GM12872 (cell line): ENCODE data around the gene STK10.

ENCODE experiments used
- TF ChIP-seq, protein P1 (sequence below): IDR thresholded peaks from 3 replicates; pipeline ENCODE4 v1.5.1; 2011; ENCODE audit warnings: low read depth, mild to moderate bottlenecking, low read length, moderate library complexity; ENCODE audit not compliant: insufficient read depth

STK10 gene

DNA sequence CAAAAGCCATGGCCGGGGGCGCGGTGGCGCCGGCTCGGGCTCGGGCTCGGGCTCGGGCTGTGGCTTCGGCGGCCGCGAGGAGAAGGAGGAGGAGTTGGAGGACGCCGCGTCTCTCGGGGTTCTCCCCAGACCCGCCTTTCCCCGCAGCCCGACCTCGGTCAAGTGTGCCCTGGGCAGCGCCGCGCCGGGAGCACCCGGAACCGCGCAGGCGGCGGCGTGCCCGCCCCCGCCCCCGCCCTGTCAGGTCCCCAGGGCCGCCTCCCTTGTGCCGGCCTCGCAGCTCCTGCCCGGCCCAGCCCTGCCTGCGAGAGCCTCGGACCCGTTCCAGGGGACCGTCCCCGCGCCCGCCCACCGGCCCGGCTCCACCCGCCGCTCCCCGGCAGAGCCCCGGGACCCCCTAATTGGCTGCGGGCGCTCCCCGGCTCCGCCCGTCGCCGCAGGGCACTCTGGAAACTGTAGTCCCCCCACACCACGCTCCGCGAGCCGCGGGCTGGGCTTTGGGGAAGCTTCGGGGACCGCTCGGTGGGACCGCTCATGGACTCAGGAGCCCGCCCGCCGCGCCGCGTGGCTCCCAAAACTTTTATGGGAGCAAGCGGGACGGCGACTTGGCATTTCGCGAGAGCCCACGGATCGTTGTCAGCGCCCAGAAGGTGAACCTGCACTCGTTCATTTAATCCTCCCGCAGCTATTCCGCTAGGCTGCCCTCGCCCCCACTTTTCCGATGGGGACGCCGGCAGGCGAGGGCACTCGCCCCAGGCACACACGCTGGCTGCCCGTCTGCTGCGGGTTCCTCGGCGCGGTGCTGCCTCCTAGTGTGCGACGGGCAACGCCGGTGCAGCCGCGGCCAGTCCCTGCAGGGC, at the start of gene STK10:
STK10 (minus strand) TSS at position 192 of the 860 bp plus-strand sequence; CDS start at position 10, 182 bp downstream.
- TF ChIP-seq, protein P1, sequence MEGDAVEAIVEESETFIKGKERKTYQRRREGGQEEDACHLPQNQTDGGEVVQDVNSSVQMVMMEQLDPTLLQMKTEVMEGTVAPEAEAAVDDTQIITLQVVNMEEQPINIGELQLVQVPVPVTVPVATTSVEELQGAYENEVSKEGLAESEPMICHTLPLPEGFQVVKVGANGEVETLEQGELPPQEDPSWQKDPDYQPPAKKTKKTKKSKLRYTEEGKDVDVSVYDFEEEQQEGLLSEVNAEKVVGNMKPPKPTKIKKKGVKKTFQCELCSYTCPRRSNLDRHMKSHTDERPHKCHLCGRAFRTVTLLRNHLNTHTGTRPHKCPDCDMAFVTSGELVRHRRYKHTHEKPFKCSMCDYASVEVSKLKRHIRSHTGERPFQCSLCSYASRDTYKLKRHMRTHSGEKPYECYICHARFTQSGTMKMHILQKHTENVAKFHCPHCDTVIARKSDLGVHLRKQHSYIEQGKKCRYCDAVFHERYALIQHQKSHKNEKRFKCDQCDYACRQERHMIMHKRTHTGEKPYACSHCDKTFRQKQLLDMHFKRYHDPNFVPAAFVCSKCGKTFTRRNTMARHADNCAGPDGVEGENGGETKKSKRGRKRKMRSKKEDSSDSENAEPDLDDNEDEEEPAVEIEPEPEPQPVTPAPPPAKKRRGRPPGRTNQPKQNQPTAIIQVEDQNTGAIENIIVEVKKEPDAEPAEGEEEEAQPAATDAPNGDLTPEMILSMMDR, result peak; percentile 88

GRCh38 chr5:172235827-172236736, 48.1 kb upstream of the STK10 start:
- TF ChIP-seq, protein P1, result no peak

GRCh38 chr5:172235132-172235780, 47.2 kb upstream of the STK10 start:
- TF ChIP-seq, protein P1, result no peak

DNA sequence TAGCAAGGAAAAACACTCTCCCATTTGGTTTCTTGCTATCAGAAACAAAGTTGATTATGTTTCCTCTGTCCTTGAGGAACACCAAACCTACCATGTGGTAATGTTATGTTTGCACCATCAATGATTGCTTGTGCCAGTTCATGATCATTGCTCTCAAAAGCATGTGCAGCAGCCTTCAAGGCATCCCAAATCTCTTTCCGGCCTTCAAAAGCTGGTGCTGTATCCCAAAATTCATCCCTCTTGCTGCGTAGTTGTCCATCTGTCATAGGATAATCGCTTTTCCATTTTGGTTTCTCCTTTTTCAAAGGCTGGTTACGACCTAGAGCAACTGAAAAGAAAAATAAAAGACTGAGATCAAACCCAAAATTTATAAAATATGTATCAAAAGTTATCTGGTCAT, 46.0 kb upstream of the STK10 start:
- TF ChIP-seq, protein P1, result no peak

- TF ChIP-seq, protein P1, result no peak
Observed at GRCh38 chr5:172229904-172230303, 41.9 kb upstream of the STK10 start.

GRCh38 chr5:172224996-172225395, 37.0 kb upstream of the STK10 start:
- TF ChIP-seq, protein P1, result no peak
